NK-92 (cell line): ENCODE measurements around the gene MPND.
"Not testable (repeated sequence)": the region's sequence is repeated elsewhere in the genome, so short reads cannot be mapped to it uniquely, and the experiment has no call there.

ENCODE experiments used
- DNase-seq: peaks from one replicate; lab custom pipeline; 2025; ENCODE audit not compliant: unreplicated experiment; lab: John Stamatoyannopoulos, UW

Gene MPND

GRCh38 chr19:4319067-4319718 lies 24.2 kb upstream of the MPND start:
- DNase-seq: no peak

DNA sequence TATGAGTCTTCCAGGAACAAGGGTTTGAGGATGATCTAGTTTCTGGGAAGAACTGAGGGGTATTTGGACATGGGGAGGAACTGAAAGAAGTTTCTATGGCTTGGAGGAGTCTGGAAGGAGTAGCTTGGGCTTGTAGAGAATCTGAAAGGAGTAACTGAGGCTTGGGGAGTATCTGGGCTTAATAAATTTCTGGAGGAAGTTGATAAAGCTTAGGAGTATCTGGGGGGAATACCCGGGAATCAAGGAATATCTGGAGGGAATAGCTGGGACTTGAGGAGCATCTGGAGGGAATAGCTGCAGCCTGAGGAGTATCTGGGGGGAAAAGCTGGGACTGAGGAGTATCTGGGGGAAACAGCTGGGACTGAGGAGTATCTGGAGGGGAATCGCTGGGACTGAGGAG lies 22.9 kb upstream of the MPND start:
- DNase-seq: no peak

DNA sequence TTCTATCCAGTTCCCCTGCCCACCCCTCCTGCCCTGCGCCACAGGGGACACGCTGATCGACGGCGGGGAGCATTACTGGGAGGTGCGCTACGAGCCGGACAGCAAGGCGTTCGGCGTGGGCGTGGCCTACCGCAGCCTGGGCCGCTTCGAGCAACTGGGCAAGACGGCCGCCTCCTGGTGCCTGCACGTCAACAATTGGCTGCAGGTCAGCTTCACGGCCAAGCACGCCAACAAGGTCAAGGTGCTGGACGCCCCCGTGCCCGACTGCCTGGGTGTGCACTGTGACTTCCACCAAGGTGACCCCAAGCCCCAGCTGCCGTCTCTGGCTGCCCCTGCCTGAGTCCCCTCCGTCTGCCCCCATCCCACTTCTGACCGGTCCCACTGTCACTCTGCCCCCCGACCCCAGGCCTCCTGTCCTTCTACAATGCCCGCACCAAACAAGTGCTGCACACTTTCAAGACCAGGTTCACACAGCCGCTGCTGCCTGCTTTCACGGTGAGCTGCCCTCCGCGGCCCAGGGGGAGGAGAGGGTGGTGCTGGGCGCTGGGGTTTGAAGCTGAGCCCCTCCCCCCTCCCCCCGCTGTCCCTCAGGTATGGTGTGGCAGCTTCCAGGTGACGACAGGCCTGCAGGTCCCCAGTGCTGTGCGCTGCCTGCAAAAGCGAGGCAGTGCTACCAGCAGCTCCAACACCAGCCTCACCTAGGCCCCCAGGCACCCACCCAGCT lies 20.3 kb upstream of the MPND start:
- no peak for DNase-seq

DNA sequence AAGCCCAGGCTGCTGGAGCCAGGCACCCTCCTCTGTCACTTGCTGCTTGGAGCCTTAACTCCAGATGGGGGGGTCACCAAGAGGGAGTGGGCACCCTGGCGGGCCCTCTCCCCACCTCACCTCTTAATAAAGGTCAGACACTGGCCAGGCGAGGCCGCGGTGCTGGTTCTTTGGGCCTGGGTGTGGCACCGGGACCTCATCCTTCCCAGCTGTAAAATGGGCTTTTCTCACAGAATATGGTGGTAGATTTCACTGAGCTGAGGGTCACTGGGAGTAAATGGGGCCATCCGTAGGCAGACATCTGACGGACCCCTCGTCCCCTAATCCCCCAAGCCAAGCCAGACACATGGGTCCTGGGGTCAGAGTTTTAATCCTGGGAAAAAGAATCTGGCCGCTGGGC lies 19.7 kb upstream of the MPND start:
- no peak for DNase-seq

DNA sequence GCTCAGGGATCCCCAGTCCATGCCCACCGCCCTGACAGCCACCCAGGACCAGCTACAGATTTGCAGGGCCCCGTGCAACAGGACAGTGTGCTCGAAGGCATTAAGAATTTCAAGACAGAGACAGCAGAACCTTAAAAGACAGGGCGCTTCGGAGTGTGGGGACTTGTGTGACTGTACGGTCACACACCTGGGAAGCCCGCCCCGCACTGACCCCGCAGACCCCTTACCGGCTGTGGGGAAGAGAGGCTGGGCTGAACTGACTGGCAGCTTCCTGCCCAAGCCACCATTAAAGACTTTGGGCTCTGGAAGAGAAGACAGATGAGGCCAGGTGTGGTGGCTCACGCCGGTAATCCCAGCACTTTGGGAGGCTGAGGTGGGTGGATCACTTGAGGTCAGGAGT lies 19.1 kb upstream of the MPND start:
- no peak for DNase-seq

DNA sequence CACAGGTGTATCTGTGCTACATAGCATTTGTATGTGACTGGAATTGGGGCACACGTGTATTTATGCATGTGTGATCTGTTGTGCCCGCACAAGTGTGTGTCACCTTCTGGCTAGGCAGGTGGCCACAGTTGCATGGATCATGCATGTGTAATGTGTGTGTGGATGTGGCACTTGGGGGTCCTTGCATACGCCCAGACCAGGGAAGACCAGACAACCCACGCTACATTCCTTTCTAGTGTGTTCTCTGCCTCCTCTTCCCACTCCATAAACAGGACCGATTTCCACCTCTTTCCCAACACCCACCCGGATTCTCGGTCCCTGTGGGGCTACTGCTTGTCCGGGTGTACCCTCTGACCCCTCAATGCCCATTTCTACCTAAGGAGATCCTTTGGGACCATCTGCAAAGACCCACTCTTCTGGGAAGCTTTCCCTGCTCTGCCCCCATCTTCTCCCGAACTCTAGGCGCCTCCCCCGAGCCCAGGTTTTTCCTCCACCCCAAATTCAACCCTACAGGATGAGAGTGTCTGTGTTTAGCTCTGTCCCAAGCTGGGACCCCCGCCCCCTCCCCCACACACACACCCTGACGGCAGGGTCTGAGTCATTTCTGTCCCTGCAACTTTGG lies 17.0 kb upstream of the MPND start:
- no peak for DNase-seq

DNA sequence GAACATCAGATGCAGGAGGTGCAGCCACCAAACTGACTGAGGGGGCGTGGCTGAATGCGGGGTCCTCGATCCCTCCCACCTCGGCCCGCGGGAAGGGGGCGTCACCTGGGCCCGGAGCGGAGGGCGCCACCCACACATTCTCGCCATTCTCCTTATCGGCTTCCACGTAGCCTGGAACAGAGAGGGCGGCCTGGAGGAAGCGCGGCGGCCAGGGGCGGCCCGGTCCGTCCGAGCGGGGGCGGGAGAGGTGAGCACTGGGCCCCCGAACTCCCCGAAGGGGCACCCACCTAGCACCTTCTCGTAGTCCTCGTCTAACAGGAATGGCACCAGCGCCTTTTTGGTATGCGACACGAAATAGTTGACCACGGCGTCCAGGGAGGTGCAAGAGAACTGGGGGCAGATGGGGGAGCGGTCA lies 16.5 kb upstream of the MPND start:
- no peak for DNase-seq

DNA sequence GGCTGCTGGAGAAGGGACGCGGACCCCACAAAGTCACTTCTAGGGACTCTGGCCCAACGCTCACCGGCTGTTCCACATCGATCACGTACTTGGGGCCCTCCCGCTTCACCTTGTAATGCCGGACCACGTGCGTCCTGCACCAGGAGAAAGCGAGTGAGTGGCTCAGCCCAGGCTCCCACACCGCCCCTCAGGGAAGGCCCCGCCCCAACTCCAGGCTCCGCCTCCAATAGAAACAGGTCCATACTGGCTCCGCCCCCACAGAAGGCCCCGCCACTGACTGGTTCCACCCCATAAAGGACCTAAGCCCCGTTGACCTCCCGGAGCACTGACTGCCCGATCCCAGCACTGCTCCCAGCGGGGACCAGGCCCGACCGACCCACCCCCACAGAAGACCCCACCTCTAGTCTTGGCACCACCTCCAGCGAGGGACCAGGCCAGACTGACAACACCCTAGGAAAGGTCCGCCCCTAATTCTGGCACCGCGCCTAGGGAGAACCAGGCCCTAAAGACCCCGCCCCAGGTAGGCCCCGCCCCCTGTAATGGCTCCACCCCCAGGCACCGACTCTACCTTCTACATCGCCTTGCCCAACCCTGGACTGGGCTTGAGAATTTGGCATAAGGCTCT lies 16.0 kb upstream of the MPND start:
- no peak for DNase-seq

DNA sequence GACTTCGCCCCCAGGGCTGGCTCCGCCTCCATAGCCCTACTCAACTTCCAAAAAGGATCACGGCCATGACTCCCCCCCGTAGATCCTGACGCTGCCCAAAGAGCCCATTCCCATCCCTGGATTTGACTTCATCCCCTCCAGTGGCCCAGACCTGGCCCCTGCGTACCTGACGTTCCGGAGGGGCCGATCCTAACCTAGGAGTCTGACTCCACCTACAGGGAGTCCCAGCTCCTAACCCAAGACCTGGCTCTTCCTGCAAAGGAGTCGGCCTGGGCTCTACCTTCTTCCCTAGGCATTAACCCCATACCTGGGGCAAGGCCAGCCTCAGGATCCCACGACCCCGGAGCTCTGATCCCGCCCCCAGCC lies 15.5 kb upstream of the MPND start:
- no peak for DNase-seq

- DNase-seq: peak; percentile 65
Measured at GRCh38 chr19:4328243-4328990, 14.9 kb upstream of the MPND start.

DNA sequence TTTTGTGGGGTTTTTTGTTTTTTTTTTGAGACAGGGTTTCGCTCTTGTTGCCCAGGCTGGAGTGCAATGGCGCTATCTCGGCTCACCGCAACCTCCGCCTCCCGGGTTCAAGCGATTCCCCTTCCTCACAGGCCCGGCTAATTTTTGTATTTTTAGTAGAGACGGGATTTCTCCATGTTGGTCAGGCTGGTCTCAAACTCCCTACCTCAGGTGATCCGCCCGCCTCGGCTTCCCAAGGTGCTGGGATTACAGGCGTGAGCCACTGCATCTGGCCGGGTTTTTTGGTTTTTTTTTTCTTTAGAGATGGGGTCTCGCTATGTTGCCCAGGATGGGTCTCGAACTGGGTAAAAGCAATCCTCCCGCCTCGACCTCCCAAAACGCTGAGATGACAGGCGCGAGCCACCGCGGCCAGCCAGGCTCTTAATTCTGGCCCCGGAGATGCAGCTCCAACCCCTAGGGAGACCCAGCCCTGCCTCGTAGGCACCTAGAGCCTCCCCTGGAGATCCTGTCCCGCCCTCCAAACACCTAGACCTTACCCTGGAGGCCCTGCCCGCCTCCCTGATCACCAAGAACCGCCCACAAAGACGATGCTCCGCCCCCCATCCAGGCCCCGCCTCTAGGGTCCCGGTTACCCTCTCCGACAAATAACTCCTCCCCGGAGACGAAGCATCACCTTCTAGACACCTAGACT lies 14.2 kb upstream of the MPND start:
- DNase-seq: not testable (repeated sequence)

- no peak for DNase-seq
Measured at GRCh38 chr19:4329858-4330257, 13.5 kb upstream of the MPND start.

- DNase-seq: no peak
Measured at GRCh38 chr19:4334929-4335570, 8.3 kb upstream of the MPND start.

- no peak for DNase-seq
Measured at GRCh38 chr19:4337906-4338440, 5.4 kb upstream of the MPND start.

GRCh38 chr19:4338441-4339355 lies 4.7 kb upstream of the MPND start, which contains the start of gene STAP2:
STAP2 (minus strand) TSS chr19:4338827; CDS start chr19:4338753, 74 bp downstream.
- no peak for DNase-seq

- DNase-seq: no peak
Measured at GRCh38 chr19:4342314-4342614, 1.1 kb upstream of the MPND start.

DNA sequence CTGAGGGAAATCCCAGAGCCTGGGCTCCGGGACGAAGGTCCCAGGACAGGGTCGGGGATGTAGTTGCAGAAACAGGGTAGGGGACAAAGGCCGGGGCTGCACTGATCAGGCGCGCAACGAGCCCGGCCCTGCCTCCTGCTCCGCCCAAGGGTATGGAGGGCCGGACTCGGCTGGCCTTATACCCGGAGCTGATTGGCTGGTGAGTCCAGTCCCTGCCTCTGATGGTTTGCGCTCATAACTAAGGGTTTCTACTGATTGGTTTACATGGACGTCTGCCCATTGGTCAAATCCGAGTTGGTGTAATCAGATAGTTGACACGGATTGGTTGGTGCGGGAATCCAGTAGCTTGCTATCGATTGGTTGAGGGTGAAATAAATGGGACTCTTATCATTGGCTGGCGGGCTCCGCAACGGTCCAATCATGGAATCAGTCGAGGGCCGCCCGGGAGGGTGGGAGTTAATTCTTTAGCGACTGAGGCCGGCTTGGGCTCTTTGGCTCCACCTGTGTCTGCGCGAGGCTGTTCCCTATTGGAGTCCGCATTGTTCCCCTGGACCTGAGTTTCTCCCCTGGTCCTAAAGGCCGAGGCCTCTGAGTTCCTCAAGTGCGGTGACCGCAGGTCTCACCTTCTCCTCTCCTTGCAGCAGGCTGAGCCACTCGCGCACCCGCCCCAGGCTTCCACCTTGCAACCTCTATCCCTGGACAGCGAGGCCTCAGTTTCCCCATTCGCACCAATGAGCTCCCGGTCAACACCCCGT lies 570 bp upstream of the MPND start:
- DNase-seq: peak; percentile 68

- DNase-seq: no peak
Measured at GRCh38 chr19:4345342-4346019, 2.1 kb downstream of the MPND start.
